Measurements from ENCODE around the gene PTPRT.

PTPRT gene

GRCh38 chr20:43191143-43191542 is 1.4 kb upstream of the PTPRT start (continued):
- TF ChIP-seq ZBTB17 (tag by site-specific recombination; IDR thresholded peaks at IDR 0.05): no peak
- no peak for TF ChIP-seq ZNF558 (tag by site-specific recombination; IDR thresholded peaks at IDR 0.05)
- no peak for TF ChIP-seq IKZF3 (tag by site-specific recombination; IDR thresholded peaks at IDR 0.05)
- no peak for TF ChIP-seq ZNF155 (tag by site-specific recombination; IDR thresholded peaks at IDR 0.05)
- TF ChIP-seq PRDM10 (tag by site-specific recombination; IDR thresholded peaks at IDR 0.05): no peak
- TF ChIP-seq ZNF664 (tag by site-specific recombination; IDR thresholded peaks at IDR 0.05): no peak
- TF ChIP-seq ZNF114 (tag by site-specific recombination; IDR thresholded peaks at IDR 0.05): no peak
- TF ChIP-seq ZSCAN16 (tag by site-specific recombination; IDR thresholded peaks at IDR 0.05): no peak

- no peaks in the 10 kb centered on the region for H3K9me3 ChIP-seq (ENCODE audit: control insufficient read depth, insufficient read depth, low read depth, low read length)
- H3K36me3 ChIP-seq (ENCODE audit: control insufficient read depth in 2 of 2, insufficient read depth in 1 of 2, low read length in 2 of 2): no peaks in the 10 kb centered on the region
- no peak overlapping the region for H3K4me3 ChIP-seq (ENCODE audit: low read depth, low read length)
- TF ChIP-seq HOXD13 (CRISPR knock-in tag; IDR thresholded peaks at IDR 0.05; ENCODE audit: borderline replicate concordance) (no peak), ZSCAN18 (tag by site-specific recombination; IDR thresholded peaks at IDR 0.05) (no peak), MEIS1 (CRISPR knock-in tag; IDR thresholded peaks at IDR 0.05; ENCODE audit: borderline replicate concordance) (no peak), ZNF184 (tag by site-specific recombination; IDR thresholded peaks at IDR 0.05) (no peak), ZNF114 (tag by site-specific recombination; IDR thresholded peaks at IDR 0.05) (no peak), ZNF362 (tag by site-specific recombination; IDR thresholded peaks at IDR 0.05) (no peak), PRDM2 (tag by site-specific recombination; IDR thresholded peaks at IDR 0.05; ENCODE audit: borderline replicate concordance) (no peak)
- no peak overlapping the region for H3K27ac ChIP-seq (ENCODE audit: extremely low read depth, low read depth, low read length)
- no peaks in the 10 kb centered on the region for H3K4me1 ChIP-seq (ENCODE audit: control insufficient read depth, insufficient read depth, low read length)
- ChIA-PET POLR2A (no interaction called here), CTCF (interaction anchor here (0.6 to 1.4 kb wide), 3 partner anchors 9 to 1452 kb away, joined by 3 to 4 read pairs (median 3); no protein-coding TSS in a partner anchor)
Measured at GRCh38 chr20:43190332-43190953, 737 bp upstream of the PTPRT start.
